ENCODE data around the gene WWOX. TPM values are rescaled to one million over a fixed set of nuclear protein-coding genes. Genes with fewer than 3 reads are reported as not detected.

The WWOX gene
- total and polyA plus RNA-seq, 2 of the 13 experiments (the other 11 are each of a cell fraction or from before 2014, with no cell fraction given): 9.1 to 37.4 TPM

DNA sequence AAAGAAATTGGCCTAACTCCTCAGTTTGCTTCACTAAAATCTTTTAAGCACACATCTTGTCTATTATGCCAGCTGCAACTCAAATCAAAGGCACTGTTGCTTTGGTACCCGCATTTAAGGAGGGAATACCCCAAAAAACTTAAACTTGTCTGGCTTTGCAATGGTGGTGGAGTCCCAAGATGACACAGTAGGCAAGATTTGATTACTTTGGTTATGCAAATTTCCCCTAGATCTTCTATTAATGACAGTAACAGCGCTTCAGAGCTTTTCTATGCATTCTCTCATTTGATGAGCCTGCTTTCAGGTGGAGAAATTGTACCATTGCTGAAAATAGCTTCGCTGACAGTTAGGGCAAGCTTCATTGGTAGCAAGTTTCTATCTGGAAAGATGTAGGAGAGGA lies 27.2 kb downstream of the WWOX start:
- no peaks in the 10 kb centered on the region for H4K20me1 ChIP-seq (ENCODE audit: insufficient read depth, low read length)
- in situ Hi-C loops (cut with HindIII; ENCODE audit: extremely low pct_ligation_motif_present, low pct_unique_long_range_greater_than_20kb): loop anchor here (10.0 kb wide), 1 partner anchor 358 kb away; no protein-coding TSS in a partner anchor
- FAIRE-seq: no peak
- intact Hi-C loops (cut with micrococcal nuclease; ENCODE audit: unreplicated experiment): loop anchor here (10.0 kb wide), 1 partner anchor 58 kb away; no protein-coding TSS in a partner anchor
- BruUV-seq (replicated peaks): no TSS peak
- H3K4me3 ChIP-seq (replicated peaks in 1 of 3; ENCODE audit: insufficient read depth in 1 of 3, low read depth in 2 of 3, low read length in 3 of 3): no peak overlapping the region
- H3K4me2 ChIP-seq (ENCODE audit: low read depth, low read length): no peak overlapping the region
- H3K9ac ChIP-seq (ENCODE audit: insufficient read depth, low read depth, low read length): no peak overlapping the region
- TF ChIP-seq ZNF615 (CRISPR knock-in tag; IDR thresholded peaks at IDR 0.05; ENCODE audit: borderline replicate concordance) (no peak), AHDC1 (CRISPR knock-in tag; IDR thresholded peaks at IDR 0.05; ENCODE audit: borderline replicate concordance) (no peak), RFXAP (CRISPR knock-in tag; IDR thresholded peaks at IDR 0.05; ENCODE audit: borderline replicate concordance) (no peak)
- TF ChIP-seq, protein P1, sequence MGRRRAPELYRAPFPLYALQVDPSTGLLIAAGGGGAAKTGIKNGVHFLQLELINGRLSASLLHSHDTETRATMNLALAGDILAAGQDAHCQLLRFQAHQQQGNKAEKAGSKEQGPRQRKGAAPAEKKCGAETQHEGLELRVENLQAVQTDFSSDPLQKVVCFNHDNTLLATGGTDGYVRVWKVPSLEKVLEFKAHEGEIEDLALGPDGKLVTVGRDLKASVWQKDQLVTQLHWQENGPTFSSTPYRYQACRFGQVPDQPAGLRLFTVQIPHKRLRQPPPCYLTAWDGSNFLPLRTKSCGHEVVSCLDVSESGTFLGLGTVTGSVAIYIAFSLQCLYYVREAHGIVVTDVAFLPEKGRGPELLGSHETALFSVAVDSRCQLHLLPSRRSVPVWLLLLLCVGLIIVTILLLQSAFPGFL (CRISPR knock-in tag; IDR thresholded peaks at IDR 0.05): no peak
- TF ChIP-seq, protein P2, sequence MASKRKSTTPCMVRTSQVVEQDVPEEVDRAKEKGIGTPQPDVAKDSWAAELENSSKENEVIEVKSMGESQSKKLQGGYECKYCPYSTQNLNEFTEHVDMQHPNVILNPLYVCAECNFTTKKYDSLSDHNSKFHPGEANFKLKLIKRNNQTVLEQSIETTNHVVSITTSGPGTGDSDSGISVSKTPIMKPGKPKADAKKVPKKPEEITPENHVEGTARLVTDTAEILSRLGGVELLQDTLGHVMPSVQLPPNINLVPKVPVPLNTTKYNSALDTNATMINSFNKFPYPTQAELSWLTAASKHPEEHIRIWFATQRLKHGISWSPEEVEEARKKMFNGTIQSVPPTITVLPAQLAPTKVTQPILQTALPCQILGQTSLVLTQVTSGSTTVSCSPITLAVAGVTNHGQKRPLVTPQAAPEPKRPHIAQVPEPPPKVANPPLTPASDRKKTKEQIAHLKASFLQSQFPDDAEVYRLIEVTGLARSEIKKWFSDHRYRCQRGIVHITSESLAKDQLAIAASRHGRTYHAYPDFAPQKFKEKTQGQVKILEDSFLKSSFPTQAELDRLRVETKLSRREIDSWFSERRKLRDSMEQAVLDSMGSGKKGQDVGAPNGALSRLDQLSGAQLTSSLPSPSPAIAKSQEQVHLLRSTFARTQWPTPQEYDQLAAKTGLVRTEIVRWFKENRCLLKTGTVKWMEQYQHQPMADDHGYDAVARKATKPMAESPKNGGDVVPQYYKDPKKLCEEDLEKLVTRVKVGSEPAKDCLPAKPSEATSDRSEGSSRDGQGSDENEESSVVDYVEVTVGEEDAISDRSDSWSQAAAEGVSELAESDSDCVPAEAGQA (IDR thresholded peaks at IDR 0.05; ENCODE audit: low read depth): no peak
- TF ChIP-seq, protein P2 (CRISPR knock-in tag; IDR thresholded peaks at IDR 0.05; ENCODE audit: borderline replicate concordance): no peak
- TF ChIP-seq, protein P3, sequence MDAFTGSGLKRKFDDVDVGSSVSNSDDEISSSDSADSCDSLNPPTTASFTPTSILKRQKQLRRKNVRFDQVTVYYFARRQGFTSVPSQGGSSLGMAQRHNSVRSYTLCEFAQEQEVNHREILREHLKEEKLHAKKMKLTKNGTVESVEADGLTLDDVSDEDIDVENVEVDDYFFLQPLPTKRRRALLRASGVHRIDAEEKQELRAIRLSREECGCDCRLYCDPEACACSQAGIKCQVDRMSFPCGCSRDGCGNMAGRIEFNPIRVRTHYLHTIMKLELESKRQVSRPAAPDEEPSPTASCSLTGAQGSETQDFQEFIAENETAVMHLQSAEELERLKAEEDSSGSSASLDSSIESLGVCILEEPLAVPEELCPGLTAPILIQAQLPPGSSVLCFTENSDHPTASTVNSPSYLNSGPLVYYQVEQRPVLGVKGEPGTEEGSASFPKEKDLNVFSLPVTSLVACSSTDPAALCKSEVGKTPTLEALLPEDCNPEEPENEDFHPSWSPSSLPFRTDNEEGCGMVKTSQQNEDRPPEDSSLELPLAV (CRISPR knock-in tag; conservative IDR thresholded peaks at IDR 0.05; ENCODE audit: low read depth): no peak
- CTCF ChIA-PET (ENCODE audit: low intra/inter-chr PET ratio, low total read pairs): no interaction called here
- H3K27ac ChIP-seq (ENCODE audit: extremely low read length, insufficient read depth, low read length): no peak overlapping the region
- DNase-seq (ENCODE audit: low spot score): no peak
- no peak overlapping the region for H2AFZ ChIP-seq (ENCODE audit: low read length)
- ATAC-seq: no peak
- POLR2A ChIA-PET: no interaction called here
- H3K79me2 ChIP-seq (ENCODE audit: insufficient read depth, low read length): no peaks in the 10 kb centered on the region
- peaks cover 50% of the 10 kb centered on the region for H3K4me1 ChIP-seq (ENCODE audit: insufficient read depth, low read length)
- WGBS (ENCODE audit: low lambda C conversion rate): 97% methylated on average over 3 of the region's 3 CpGs
- H3K9me3 ChIP-seq (ENCODE audit: low read length): no peaks in the 10 kb centered on the region
- no peaks in the 10 kb centered on the region for H3K27me3 ChIP-seq (ENCODE audit: control insufficient read depth in 1 of 2, insufficient read depth in 2 of 2, low read length in 2 of 2)
- no peaks in the 10 kb centered on the region for H3K36me3 ChIP-seq (replicated peaks in 1 of 2; ENCODE audit: control insufficient read depth in 1 of 2, insufficient read depth in 2 of 2, low read length in 2 of 2)
